Left kidney (tissue), 2 donors: ENCODE measurements around the gene A3GALT2. TPM values are rescaled to one million over a fixed set of nuclear protein-coding genes. Genes with fewer than 3 reads are reported as not detected.

Experiments used
- DNase-seq: peaks from one replicate; pipeline ENCODE4 v3.0.0-alpha.2; 2013
- polyA plus RNA-seq: library from polyadenylated mRNA; unstranded; fragments of 120-200 nt; gene quantifications from one replicate; pipeline ENCODE4 v1.2.1, GENCODE V29; 2013; ENCODE audit not compliant: insufficient read length

The A3GALT2 gene
- polyA plus RNA-seq, 1 donor, result not detected

- no peak for DNase-seq
Measured at GRCh38 chr1:33332357-33332789, 11.5 kb upstream of the A3GALT2 start.

GRCh38 chr1:33331444-33332356 lies 10.8 kb upstream of the A3GALT2 start:
- no peak for DNase-seq

GRCh38 chr1:33330906-33331305 lies 10.0 kb upstream of the A3GALT2 start:
- no peak for DNase-seq

- DNase-seq, result no peak
Measured at GRCh38 chr1:33330361-33330890, 9.5 kb upstream of the A3GALT2 start.

- no peak for DNase-seq
Measured at GRCh38 chr1:33329600-33330305, 8.9 kb upstream of the A3GALT2 start.

GRCh38 chr1:33328817-33329216 lies 7.9 kb upstream of the A3GALT2 start:
- no peak for DNase-seq

GRCh38 chr1:33327587-33328325 lies 6.9 kb upstream of the A3GALT2 start:
- DNase-seq, result no peak

GRCh38 chr1:33326785-33327184 lies 5.9 kb upstream of the A3GALT2 start:
- DNase-seq, result no peak

GRCh38 chr1:33324677-33325575 lies 4.0 kb upstream of the A3GALT2 start:
- DNase-seq, result no peak

- no peak for DNase-seq
Measured at GRCh38 chr1:33323663-33324477, 3.0 kb upstream of the A3GALT2 start.

- no peak for DNase-seq
Measured at GRCh38 chr1:33322870-33323585, 2.1 kb upstream of the A3GALT2 start.

GRCh38 chr1:33322109-33322508 lies 1.2 kb upstream of the A3GALT2 start:
- DNase-seq, result no peak

- DNase-seq, result no peak
Measured at GRCh38 chr1:33321178-33321577, 280 bp upstream of the A3GALT2 start.

- DNase-seq, result no peak
Measured at GRCh38 chr1:33319949-33320618, 814 bp downstream of the A3GALT2 start.

- no peak for DNase-seq
Measured at GRCh38 chr1:33319186-33319948, 1.5 kb downstream of the A3GALT2 start.

GRCh38 chr1:33317946-33318345 lies 3.0 kb downstream of the A3GALT2 start:
- no peak for DNase-seq

GRCh38 chr1:33317354-33317753 lies 3.5 kb downstream of the A3GALT2 start:
- DNase-seq, result no peak

GRCh38 chr1:33316601-33317000 lies 4.3 kb downstream of the A3GALT2 start:
- DNase-seq, result no peak
